ENCODE data around the gene MLLT3.

DNA sequence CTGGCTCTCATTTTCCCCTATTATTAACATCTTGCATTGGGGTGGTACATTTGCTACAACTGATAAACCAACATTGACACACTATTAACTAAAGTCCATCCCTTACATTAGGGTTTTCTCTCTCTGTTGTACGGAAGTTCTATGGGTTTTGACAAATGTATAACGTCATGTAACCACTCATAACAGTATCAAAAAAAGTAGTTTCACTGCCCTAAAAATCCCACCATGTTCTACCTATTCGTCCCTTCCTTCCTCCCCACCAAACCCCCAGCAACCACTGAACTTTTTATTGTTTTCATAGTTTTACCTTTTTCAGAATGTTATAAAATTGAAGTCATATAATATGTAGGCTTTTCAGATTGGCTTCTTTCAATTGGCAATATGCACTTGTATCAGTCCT is 40.1 kb downstream of the MLLT3 start:
- TF ChIP-seq, protein P1, sequence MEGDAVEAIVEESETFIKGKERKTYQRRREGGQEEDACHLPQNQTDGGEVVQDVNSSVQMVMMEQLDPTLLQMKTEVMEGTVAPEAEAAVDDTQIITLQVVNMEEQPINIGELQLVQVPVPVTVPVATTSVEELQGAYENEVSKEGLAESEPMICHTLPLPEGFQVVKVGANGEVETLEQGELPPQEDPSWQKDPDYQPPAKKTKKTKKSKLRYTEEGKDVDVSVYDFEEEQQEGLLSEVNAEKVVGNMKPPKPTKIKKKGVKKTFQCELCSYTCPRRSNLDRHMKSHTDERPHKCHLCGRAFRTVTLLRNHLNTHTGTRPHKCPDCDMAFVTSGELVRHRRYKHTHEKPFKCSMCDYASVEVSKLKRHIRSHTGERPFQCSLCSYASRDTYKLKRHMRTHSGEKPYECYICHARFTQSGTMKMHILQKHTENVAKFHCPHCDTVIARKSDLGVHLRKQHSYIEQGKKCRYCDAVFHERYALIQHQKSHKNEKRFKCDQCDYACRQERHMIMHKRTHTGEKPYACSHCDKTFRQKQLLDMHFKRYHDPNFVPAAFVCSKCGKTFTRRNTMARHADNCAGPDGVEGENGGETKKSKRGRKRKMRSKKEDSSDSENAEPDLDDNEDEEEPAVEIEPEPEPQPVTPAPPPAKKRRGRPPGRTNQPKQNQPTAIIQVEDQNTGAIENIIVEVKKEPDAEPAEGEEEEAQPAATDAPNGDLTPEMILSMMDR (IDR thresholded peaks at IDR 0.05; ENCODE audit: low read depth, low read length) = no peak
- no peak for TF ChIP-seq EZH2phosphoT487 (IDR thresholded peaks at IDR 0.05; ENCODE audit: low read depth)

All from OCI-LY3 (cell line).